Activated naive CD8-positive, alpha-beta T cell treated with anti-CD3 and anti-CD28 coated beads, Interleukin-2, amount 50 U/mL, for 16 hours (primary cell): Measurements from ENCODE around the gene LARP1.
"Not testable (repeated sequence)": the region's sequence is repeated elsewhere in the genome, so short reads cannot be mapped to it uniquely, and the experiment has no call there.

Experiments
- DNase-seq: peaks from one replicate; pipeline ENCODE4 v3.0.0-alpha.2; 2020; ENCODE audit warnings: low read depth, low spot score

LARP1 gene

GRCh38 chr5:154759868-154760267, 4.7 kb downstream of the LARP1 start:
- not testable (repeated sequence) for DNase-seq

- no peak for DNase-seq
These were observed 6.0 kb downstream of the LARP1 start for GRCh38 chr5:154761046-154761736.

- DNase-seq, result no peak
These were observed 7.1 kb downstream of the LARP1 start for GRCh38 chr5:154762261-154762660.

- no peak for DNase-seq
These were observed 7.5 kb downstream of the LARP1 start for GRCh38 chr5:154762700-154763099.

GRCh38 chr5:154764967-154765366, 9.8 kb downstream of the LARP1 start:
- no peak for DNase-seq

GRCh38 chr5:154765396-154765925, 10.3 kb downstream of the LARP1 start:
- no peak for DNase-seq

GRCh38 chr5:154766558-154767281, 11.5 kb downstream of the LARP1 start:
- DNase-seq, result no peak

- DNase-seq, result no peak
These were observed 12.4 kb downstream of the LARP1 start for GRCh38 chr5:154767576-154767975.

- DNase-seq, result no peak
These were observed 13.0 kb downstream of the LARP1 start for GRCh38 chr5:154768207-154768606.

- DNase-seq, result no peak
These were observed 14.9 kb downstream of the LARP1 start for GRCh38 chr5:154770111-154770510.

- DNase-seq, result no peak
These were observed 16.3 kb downstream of the LARP1 start for GRCh38 chr5:154771383-154771901.

GRCh38 chr5:154773326-154773725, 18.1 kb downstream of the LARP1 start:
- DNase-seq, result no peak

GRCh38 chr5:154776167-154776566, 21.0 kb downstream of the LARP1 start:
- DNase-seq, result no peak

GRCh38 chr5:154778534-154778933, 23.4 kb downstream of the LARP1 start:
- no peak for DNase-seq

GRCh38 chr5:154779105-154779504, 23.9 kb downstream of the LARP1 start:
- no peak for DNase-seq

GRCh38 chr5:154780128-154780527, 25.0 kb downstream of the LARP1 start:
- no peak for DNase-seq

- DNase-seq, result no peak
These were observed 27.1 kb downstream of the LARP1 start for GRCh38 chr5:154782326-154782725.

GRCh38 chr5:154782812-154783592, 27.8 kb downstream of the LARP1 start:
- DNase-seq, result no peak

GRCh38 chr5:154783774-154784460, 28.7 kb downstream of the LARP1 start:
- no peak for DNase-seq

GRCh38 chr5:154784856-154785255, 29.7 kb downstream of the LARP1 start:
- DNase-seq, result no peak

GRCh38 chr5:154786414-154786813, 31.2 kb downstream of the LARP1 start:
- no peak for DNase-seq
